BE2C (cell line): ENCODE data around the gene SLC9A3.

Source experiments
- DNase-seq: peaks from one replicate; pipeline ENCODE4 v3.0.0-alpha.2; 2020
- H3K27me3 ChIP-seq: fragments of 250-450 bp; sonication (Bioruptor Pico); 2 replicates; pipeline ENCODE4 v1.5.1; 2020; ENCODE audit warnings: mild to moderate bottlenecking
- H3K36me3 ChIP-seq: fragments of 250-450 bp; sonication (Bioruptor Pico); 2 replicates; pipeline ENCODE4 v1.5.1; 2020; ENCODE audit warnings: mild to moderate bottlenecking
- H3K4me1 ChIP-seq: fragments of 250-450 bp; sonication (Bioruptor Pico); 2 replicates; pipeline ENCODE4 v1.5.1; 2020
- H3K4me3 ChIP-seq: 2 replicates; pipeline ENCODE4 v1.5.1; 2011; ENCODE audit warnings: low read depth, low read length
- H3K9me3 ChIP-seq: fragments of 250-450 bp; sonication (Bioruptor Pico); 2 replicates; pipeline ENCODE4 v1.5.1; 2020
- CTCF ChIP-seq: IDR thresholded peaks from 2 replicates; pipeline ENCODE4 v1.5.1; 2012; ENCODE audit warnings: mild to moderate bottlenecking, low read depth, low read length

The SLC9A3 gene

GRCh38 chr5:566636-567309 lies 42.5 kb upstream of the SLC9A3 start:
- DNase-seq: peak; percentile 2
- H3K4me1 ChIP-seq: no peaks in the 10 kb centered on the region
- peaks cover 16% of the 10 kb centered on the region for H3K27me3 ChIP-seq
- H3K36me3 ChIP-seq: no peaks in the 10 kb centered on the region
- H3K9me3 ChIP-seq: no peaks in the 10 kb centered on the region
- no peak overlapping the region for H3K4me3 ChIP-seq
- TF ChIP-seq CTCF: no peak

DNA sequence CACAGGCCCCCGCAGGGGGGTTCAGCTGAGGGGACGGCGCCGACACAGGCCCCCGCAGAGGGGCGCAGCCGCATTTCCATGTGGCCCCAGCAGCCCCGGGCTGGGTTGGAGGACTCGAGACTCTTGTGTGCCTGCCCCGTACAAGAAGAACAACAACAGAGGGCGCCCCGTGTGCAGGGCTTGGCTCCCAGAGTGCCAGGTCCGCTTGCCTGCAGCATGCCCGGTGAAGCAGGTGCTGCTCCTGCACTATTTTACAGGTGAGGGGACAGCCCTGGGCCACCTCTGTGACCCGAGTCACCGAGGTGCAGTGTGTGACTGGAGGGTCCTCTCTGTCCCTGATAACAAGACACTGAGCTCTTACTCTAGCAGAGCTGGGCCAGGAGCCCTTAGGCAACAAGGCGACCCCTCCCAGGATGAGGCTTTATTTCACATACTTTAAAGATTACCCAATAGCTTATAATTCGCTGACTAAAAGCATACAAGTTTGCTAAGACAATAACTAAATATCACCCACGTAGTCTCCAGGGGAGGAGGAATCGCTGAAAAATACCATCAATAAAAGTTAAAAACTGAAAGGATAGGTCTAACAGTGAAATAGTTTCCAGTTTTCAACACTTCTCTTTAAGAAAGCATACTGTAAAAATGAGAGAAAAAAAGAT lies 41.7 kb upstream of the SLC9A3 start:
- Histone ChIP-seq H3K4me1 (no peaks in the 10 kb centered on the region), H3K36me3 (no peaks in the 10 kb centered on the region), H3K4me3 (no peak overlapping the region), H3K9me3 (no peaks in the 10 kb centered on the region), H3K27me3 (peaks cover 22% of the 10 kb centered on the region)
- DNase-seq: peak; percentile 4
- TF ChIP-seq CTCF: no peak

GRCh38 chr5:561408-561807 lies 37.2 kb upstream of the SLC9A3 start:
- Histone ChIP-seq H3K36me3 (no peaks in the 10 kb centered on the region), H3K27me3 (peaks cover 17% of the 10 kb centered on the region), H3K4me3 (no peak overlapping the region), H3K4me1 (no peaks in the 10 kb centered on the region), H3K9me3 (no peaks in the 10 kb centered on the region)
- no peak for TF ChIP-seq CTCF
- peak; percentile 9 for DNase-seq

- peak; percentile 1 for DNase-seq
- Histone ChIP-seq H3K9me3 (no peaks in the 10 kb centered on the region), H3K4me3 (no peak overlapping the region), H3K4me1 (no peaks in the 10 kb centered on the region), H3K27me3 (peaks cover 17% of the 10 kb centered on the region), H3K36me3 (no peaks in the 10 kb centered on the region)
- no peak for TF ChIP-seq CTCF
Observed at GRCh38 chr5:560792-561166, 36.5 kb upstream of the SLC9A3 start.

- H3K9me3 ChIP-seq: no peaks in the 10 kb centered on the region
- no peak for DNase-seq
Observed at GRCh38 chr5:558871-559503, 34.7 kb upstream of the SLC9A3 start.

More at GRCh38 chr5:558871-559503, 34.7 kb upstream of the SLC9A3 start:
- H3K4me1 ChIP-seq: no peaks in the 10 kb centered on the region
- H3K27me3 ChIP-seq: peaks cover 17% of the 10 kb centered on the region
- no peaks in the 10 kb centered on the region for H3K36me3 ChIP-seq
- H3K4me3 ChIP-seq: no peak overlapping the region
- no peak for TF ChIP-seq CTCF
